Kidney (tissue), 14 donors: Measurements from ENCODE around the gene GRIK1. TPM values are rescaled to one million over a fixed set of nuclear protein-coding genes. Genes with fewer than 3 reads are reported as not detected.

Experiments used
- DNase-seq, 5 donors: peaks; one replicate each; pipeline ENCODE4 v3.0.0-alpha.2; 2013 to 2020
- FAIRE-seq: peaks from 2 replicates; lab custom pipeline; 2012; peaks lifted over from hg19 to GRCh38; lab: Jason Lieb, UNC
- H3K27ac ChIP-seq, 2 donors: one replicate each; pipeline ENCODE4 v1.7.0; 2013; ENCODE audit warnings: low read depth in 2 of 2, low read length in 2 of 2, inconsistent platforms in 1 of 2
- H3K27me3 ChIP-seq: one replicate; pipeline ENCODE4 v1.7.1; 2013; ENCODE audit warnings: low read length, inconsistent platforms; ENCODE audit not compliant: control insufficient read depth, insufficient read depth
- H3K36me3 ChIP-seq, 3 donors: one replicate each; pipeline versions ENCODE4 v1.7.0 to v1.7.1; 2013; ENCODE audit warnings: low read length in 3 of 3, control low read depth in 1 of 3, inconsistent platforms in 1 of 3; ENCODE audit not compliant: insufficient read depth in 3 of 3, control insufficient read depth in 2 of 3
- H3K4me1 ChIP-seq, 3 donors: one replicate each; pipeline versions ENCODE4 v1.7.0 to v1.7.1; 2013; ENCODE audit warnings: low read length in 3 of 3, inconsistent platforms in 1 of 3, low read depth in 1 of 3; ENCODE audit not compliant: control insufficient read depth in 2 of 3, insufficient read depth in 2 of 3
- H3K4me3 ChIP-seq, 3 donors: one replicate each; pipeline versions ENCODE4 v1.7.0 to v1.8.1; 2013; ENCODE audit warnings: low read length in 3 of 3, control low read depth in 1 of 3, inconsistent platforms in 1 of 3
- H3K9ac ChIP-seq, 3 donors: one replicate each; pipeline versions ENCODE4 v1.7.0 to v1.7.1; 2013; ENCODE audit warnings: low read length in 3 of 3, control low read depth in 1 of 3, inconsistent platforms in 1 of 3
- H3K9me3 ChIP-seq, 3 donors: one replicate each; pipeline versions ENCODE4 v1.7.0 to v1.7.1; 2013; ENCODE audit warnings: low read length in 3 of 3, control low read depth in 1 of 3, inconsistent platforms in 1 of 3; ENCODE audit not compliant: control insufficient read depth in 2 of 3, insufficient read depth in 1 of 3
- intact Hi-C: fragments of 100-400 bp; cut with DNase I; formaldehyde crosslinking; loops from one replicate; pipeline ENCODE4 v1.11.1; 2022
- polyA plus RNA-seq: library from polyadenylated mRNA; stranded (reverse); fragments of 350-450 nt; fragmentation: Illumina TruSeq; extraction: RNeasy Lipid Tissue Mini Kit (QIAGEN cat#74804); gene quantifications from one replicate; pipeline ENCODE4 v1.2.3, GENCODE V29; 2014; ENCODE audit warnings: low read depth, low replicate concordance; ENCODE audit not compliant: insufficient read depth
- total RNA-seq: library from RNA; stranded (reverse); fragmentation: NEBNext Ultra II Directional; extraction: Animal tissue kit (Norgen Biotek cat#: 25700); gene quantifications from one replicate; pipeline ENCODE4 v1.2.1, GENCODE V29; 2021
- TF ChIP-seq, protein P1 (sequence below): IDR thresholded peaks from 3 replicates; pipeline ENCODE4 v1.5.1; 2012; ENCODE audit warnings: mild to moderate bottlenecking, moderate library complexity, borderline replicate concordance; ENCODE audit not compliant: insufficient read depth; ENCODE audit errors: extremely low read depth
- donor health status: control.
- donor health status: control.
- donor health status: control.
- donor health status: control.
- donor health status: control.
- donor health status: DM: yes; HTN: yes; CAD: no.
- donor health status: Normal renal cell carcinoma (clear cell type).

The GRIK1 gene
- total and polyA plus RNA-seq, 2 donors from 2014 or later: not detected

DNA sequence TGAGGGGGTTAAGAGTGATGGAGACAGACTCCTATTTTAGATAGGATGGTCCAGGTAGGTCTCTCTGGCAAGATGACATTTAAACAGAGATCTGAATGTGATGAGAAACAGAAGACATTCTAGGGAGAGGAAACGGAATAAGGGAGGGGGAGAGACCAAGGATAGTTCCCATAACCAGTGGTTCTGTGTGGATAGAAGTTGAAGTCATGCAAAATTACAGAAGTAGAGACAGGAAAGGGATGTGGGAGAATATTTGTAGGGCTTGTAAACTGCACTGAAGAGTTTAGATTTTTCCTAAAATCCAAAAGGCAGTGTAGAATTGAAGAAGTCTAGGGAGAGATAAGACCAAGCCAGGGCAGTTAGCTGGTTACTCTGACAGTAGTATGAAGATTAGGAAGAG is 200.6 kb downstream of the GRIK1 start:
- no peak overlapping the region for H3K9ac ChIP-seq
- DNase-seq: no peak
- TF ChIP-seq, protein P1, sequence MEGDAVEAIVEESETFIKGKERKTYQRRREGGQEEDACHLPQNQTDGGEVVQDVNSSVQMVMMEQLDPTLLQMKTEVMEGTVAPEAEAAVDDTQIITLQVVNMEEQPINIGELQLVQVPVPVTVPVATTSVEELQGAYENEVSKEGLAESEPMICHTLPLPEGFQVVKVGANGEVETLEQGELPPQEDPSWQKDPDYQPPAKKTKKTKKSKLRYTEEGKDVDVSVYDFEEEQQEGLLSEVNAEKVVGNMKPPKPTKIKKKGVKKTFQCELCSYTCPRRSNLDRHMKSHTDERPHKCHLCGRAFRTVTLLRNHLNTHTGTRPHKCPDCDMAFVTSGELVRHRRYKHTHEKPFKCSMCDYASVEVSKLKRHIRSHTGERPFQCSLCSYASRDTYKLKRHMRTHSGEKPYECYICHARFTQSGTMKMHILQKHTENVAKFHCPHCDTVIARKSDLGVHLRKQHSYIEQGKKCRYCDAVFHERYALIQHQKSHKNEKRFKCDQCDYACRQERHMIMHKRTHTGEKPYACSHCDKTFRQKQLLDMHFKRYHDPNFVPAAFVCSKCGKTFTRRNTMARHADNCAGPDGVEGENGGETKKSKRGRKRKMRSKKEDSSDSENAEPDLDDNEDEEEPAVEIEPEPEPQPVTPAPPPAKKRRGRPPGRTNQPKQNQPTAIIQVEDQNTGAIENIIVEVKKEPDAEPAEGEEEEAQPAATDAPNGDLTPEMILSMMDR: no peak
- H3K27me3 ChIP-seq: no peaks in the 10 kb centered on the region
- no peaks in the 10 kb centered on the region for H3K36me3 ChIP-seq
- no peak for FAIRE-seq
- intact Hi-C loops: no loop called here
- no peak overlapping the region for H3K4me3 ChIP-seq
- no peaks in the 10 kb centered on the region for H3K4me1 ChIP-seq
- H3K27ac ChIP-seq: no peak overlapping the region
- no peaks in the 10 kb centered on the region for H3K9me3 ChIP-seq

DNA sequence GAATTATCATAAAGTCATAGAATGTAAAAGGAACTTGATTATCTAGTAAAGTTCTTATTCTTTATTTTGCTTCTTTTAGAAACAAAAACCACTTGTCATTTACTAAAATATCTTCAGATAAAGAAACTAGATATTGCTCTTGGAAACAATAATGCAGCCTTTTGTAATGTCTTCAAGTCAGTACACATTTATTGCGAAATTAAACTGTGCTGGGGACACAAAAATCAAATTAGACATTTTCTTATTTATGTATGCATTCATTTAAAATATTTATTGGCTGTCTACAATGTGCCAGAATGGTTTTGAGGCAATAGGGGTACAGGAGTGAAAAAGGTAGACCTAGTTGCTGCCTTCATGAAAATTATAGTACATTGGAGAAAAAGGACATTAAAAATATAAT is 201.1 kb downstream of the GRIK1 start:
- H3K9me3 ChIP-seq: no peaks in the 10 kb centered on the region
- H3K36me3 ChIP-seq: no peaks in the 10 kb centered on the region
- H3K4me1 ChIP-seq: no peaks in the 10 kb centered on the region
- H3K9ac ChIP-seq: no peak overlapping the region
- DNase-seq (no peak), FAIRE-seq (no peak)
- H3K27me3 ChIP-seq: no peaks in the 10 kb centered on the region
- intact Hi-C loops: no loop called here
- no peak overlapping the region for H3K27ac ChIP-seq
- H3K4me3 ChIP-seq: no peak overlapping the region
- TF ChIP-seq, protein P1: no peak

DNA sequence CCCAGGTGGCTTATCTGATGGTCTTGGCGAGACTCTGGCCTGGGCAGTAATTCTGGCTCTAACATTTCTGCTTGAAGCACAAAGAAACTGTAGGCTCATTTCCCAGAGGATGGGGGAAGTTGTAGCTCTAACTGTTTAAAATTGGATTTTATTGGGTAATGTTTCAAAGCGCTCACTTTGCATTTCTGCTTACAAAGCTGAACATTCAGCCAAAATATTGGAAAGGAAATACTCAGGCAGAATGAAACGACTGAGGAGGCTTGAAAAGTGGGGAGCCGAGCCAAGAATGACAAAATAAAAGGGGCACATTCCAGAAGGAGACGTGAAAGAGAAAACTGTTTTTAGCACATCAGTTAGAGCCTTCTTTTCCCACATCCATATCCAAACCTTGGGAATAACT is 202.6 kb downstream of the GRIK1 start:
- Histone ChIP-seq H3K27me3 (no peaks in the 10 kb centered on the region), H3K9ac (no peak overlapping the region), H3K4me1 (no peaks in the 10 kb centered on the region), H3K27ac (no peak overlapping the region), H3K4me3 (no peak overlapping the region), H3K36me3 (no peaks in the 10 kb centered on the region), H3K9me3 (no peaks in the 10 kb centered on the region)
- TF ChIP-seq, protein P1: no peak
- intact Hi-C loops: no loop called here
- FAIRE-seq: no peak
- peak in 2 of 5 donors; percentile 12 to 47 for DNase-seq

DNA sequence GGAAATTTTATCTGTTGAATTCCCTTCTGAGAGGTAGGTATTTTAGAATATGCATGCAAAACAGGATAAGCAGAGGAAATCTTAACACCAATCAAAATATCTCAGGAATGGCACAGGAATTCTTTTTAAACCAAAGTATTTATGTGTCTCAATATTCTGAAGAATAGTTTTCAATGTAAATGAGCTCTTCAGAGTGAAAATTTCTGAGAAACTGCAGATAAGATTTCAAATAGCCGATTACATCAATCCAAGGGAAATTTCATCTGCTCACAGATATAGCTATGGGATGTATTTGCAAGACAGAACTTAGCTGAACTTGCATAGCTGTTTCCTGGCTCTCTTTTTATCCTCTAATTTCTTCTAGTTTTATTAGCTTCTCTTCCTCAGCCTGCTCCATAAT is 209.5 kb downstream of the GRIK1 start:
- H3K9me3 ChIP-seq: peaks cover 0 to 4% (median 0%) of the 10 kb centered on the region in 3 donors
- TF ChIP-seq, protein P1: no peak
- no peak overlapping the region for H3K4me3 ChIP-seq
- FAIRE-seq (no peak), DNase-seq (no peak)
- H3K4me1 ChIP-seq: no peaks in the 10 kb centered on the region
- H3K27me3 ChIP-seq: no peaks in the 10 kb centered on the region
- no peak overlapping the region for H3K9ac ChIP-seq
- H3K27ac ChIP-seq: no peak overlapping the region
- intact Hi-C loops: no loop called here
- H3K36me3 ChIP-seq: no peaks in the 10 kb centered on the region
